ENCODE measurements around the gene NKAIN2.

NKAIN2 gene

GRCh38 chr6:124797224-124797623, 993.6 kb downstream of the NKAIN2 start:
- no peak for TF ChIP-seq CTCF (conservative IDR thresholded peaks at IDR 0.05; ENCODE audit: low read length)
- H3K4me3 ChIP-seq (ENCODE audit: low read length) = no peak overlapping the region
- no peak for DNase-seq (ENCODE audit: low read depth)

- TF ChIP-seq CTCF (conservative IDR thresholded peaks at IDR 0.05; ENCODE audit: low read length) = no peak
Observed at GRCh38 chr6:124798942-124799496, 995.4 kb downstream of the NKAIN2 start.

GRCh38 chr6:124799638-124800037, 996.0 kb downstream of the NKAIN2 start:
- H3K4me3 ChIP-seq (ENCODE audit: low read length) = no peak overlapping the region
- DNase-seq (ENCODE audit: low read depth) = no peak
- no peak for TF ChIP-seq CTCF (conservative IDR thresholded peaks at IDR 0.05; ENCODE audit: low read length)

More at GRCh38 chr6:124798942-124799496, 995.4 kb downstream of the NKAIN2 start:
- no peak overlapping the region for H3K4me3 ChIP-seq (ENCODE audit: low read length)
- DNase-seq (ENCODE audit: low read depth) = no peak

GRCh38 chr6:124800222-124800621, 996.6 kb downstream of the NKAIN2 start:
- DNase-seq (ENCODE audit: low read depth) = no peak

GRCh38 chr6:124812067-124812466, 1008.4 kb downstream of the NKAIN2 start:
- no peak overlapping the region for H3K4me3 ChIP-seq (ENCODE audit: low read length)
- no peak for DNase-seq (ENCODE audit: low read depth)
- no peak for TF ChIP-seq CTCF (conservative IDR thresholded peaks at IDR 0.05; ENCODE audit: low read length)

More at GRCh38 chr6:124800222-124800621, 996.6 kb downstream of the NKAIN2 start:
- H3K4me3 ChIP-seq (ENCODE audit: low read length) = no peak overlapping the region
- no peak for TF ChIP-seq CTCF (conservative IDR thresholded peaks at IDR 0.05; ENCODE audit: low read length)

- no peak overlapping the region for H3K4me3 ChIP-seq (ENCODE audit: low read length)
- TF ChIP-seq CTCF (conservative IDR thresholded peaks at IDR 0.05; ENCODE audit: low read length) = no peak
- DNase-seq (ENCODE audit: low read depth) = no peak
Observed at GRCh38 chr6:124819346-124819745, 1015.7 kb downstream of the NKAIN2 start.

GRCh38 chr6:124822204-124822613, 1018.5 kb downstream of the NKAIN2 start:
- DNase-seq (ENCODE audit: low read depth) = no peak
- no peak overlapping the region for H3K4me3 ChIP-seq (ENCODE audit: low read length)
- no peak for TF ChIP-seq CTCF (conservative IDR thresholded peaks at IDR 0.05; ENCODE audit: low read length)

Measured in AG10803 (cell line).